GM10847 (cell line): ENCODE results near the gene PTPRN2.

Experiments
- POLR2A ChIP-seq: IDR thresholded peaks from 2 replicates; pipeline ENCODE4 v1.6.1; 2011; ENCODE audit not compliant: insufficient read length; ENCODE audit errors: extremely low read depth

PTPRN2 gene

GRCh38 chr7:158259671-158260418 is 327.8 kb downstream of the PTPRN2 start:
- TF ChIP-seq POLR2A = no peak

GRCh38 chr7:158259141-158259540 is 328.5 kb downstream of the PTPRN2 start:
- no peak for TF ChIP-seq POLR2A

DNA sequence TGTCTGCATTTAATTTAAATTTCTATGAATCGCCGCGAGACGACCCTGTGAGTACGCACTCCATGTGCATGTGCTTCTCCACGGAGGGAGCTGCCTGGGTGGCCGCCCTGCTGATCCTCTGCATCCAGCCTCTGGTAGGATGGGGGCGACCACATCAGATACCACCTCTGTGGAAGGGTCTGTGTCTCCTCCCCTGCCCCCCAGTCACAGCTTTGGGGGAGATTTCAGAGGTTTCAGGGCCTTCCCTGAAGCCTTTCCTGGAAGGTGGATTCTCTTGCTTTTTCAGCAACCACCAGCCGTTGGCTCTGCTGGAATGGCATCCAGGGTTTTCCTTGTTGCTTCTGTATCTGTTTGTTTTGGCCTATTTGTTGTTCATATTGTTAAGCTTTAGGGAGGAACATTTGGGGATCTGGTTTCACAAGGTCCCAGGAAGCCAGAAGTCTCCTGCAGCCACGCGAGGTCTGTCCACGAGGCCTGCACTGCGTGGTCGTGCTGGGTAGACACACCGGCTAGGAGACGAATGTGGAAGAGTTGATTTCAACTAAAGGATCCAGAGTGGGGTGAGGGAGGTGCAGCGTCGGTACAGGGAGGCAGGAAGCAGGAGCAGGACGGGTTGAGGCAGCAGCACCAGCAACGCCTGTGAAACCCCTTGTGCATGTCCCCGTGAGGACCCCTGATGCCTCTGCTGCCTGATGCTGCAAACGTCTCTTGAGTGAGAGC is 329.1 kb downstream of the PTPRN2 start:
- no peak for TF ChIP-seq POLR2A

DNA sequence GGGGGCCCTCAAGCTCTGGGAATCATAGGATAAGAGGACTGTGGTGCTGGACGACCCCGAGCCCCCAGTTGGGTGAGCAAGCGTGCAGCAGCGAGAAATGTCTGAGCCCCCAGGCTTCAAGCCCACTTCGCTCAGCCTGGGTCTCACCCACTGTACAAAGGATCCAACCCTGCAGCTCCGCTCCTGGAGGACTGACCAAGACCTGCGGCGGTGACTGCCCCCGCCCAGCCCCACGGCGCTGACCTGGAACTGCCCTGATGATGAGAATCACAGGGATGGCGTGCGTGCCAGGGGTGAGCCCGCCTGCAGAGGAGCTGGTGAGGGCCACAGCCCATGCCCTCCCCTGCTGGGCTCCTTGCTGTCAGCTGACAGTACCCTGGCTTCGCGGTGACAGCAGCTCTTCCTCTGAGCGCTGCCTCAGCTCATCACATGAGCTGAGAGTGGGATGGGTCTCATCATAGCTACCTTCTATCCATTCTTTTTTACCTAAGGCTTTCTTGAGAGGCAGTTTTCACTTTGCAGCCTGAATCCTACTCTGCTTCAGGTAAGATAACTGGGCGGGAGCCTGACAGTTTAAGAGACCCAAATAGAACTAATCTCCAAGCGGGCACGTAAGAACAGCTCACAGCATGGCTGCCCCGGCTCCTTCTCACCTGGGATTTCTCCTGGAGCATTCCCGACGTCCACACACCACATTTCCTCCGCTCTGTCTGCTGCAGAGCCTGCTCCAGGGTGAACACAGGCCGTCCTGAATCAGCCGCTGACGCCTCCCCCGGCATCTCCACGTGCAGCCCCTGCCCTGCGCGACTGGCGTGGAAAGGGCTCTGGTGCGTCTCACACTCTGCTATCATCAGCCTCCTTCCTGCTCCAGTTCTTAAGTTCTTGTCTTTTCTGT is 329.9 kb downstream of the PTPRN2 start:
- no peak for TF ChIP-seq POLR2A

DNA sequence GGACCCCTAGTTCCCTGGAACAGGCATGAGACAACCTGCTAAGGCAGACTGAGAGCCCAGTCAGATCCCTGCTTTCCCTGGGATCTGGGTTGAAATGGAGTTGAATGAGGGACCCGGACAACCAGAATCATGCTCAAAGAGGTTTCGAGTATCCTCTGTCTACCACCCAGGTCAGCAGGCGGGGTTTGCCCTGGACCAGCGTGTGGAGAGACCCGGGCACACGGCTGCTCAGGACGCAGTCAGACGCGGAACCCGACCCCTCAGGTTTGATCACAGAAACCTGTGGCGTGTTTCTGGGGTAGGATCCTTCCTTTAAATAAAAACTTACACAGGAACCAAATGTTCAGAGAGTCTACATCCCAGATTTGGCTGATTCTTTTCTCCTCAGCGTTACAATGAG is 330.6 kb downstream of the PTPRN2 start:
- no peak for TF ChIP-seq POLR2A

DNA sequence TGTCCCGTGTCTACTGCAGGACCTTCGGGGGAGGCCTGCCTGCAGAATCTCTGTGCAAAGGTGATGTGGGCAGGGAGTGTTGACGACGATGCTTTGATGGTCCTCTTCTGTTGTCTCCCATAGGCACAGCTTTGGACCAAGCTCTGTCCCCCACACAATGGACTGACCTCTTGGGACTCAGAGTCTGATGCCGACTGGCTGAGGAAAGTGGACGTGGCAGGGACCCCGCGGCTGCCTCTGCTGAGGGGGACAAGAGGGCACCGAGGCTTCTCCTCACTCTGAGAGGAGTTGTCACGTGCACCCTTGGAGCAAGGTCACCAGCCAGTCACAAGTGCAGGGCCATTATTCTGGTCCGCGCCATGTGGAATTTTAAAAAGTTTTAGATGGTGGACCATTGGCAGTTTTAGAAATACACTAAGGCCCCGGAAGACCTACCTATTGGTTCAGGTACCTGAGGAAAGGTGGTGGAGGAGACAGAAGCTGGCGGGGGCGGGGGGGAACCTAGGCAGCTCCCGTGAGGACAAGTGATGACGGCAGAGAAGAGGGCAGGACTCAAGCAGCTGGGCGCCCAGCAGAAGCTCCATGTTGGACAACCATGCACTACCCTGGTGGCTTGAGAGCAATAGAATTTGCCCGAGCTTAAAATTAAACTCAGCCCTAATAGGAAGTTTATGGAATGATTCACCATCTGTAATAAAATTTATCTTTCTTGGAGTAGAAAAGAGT is 331.4 kb downstream of the PTPRN2 start:
- TF ChIP-seq POLR2A = no peak

- TF ChIP-seq POLR2A = no peak
These were observed 332.1 kb downstream of the PTPRN2 start for GRCh38 chr7:158255558-158255957.

DNA sequence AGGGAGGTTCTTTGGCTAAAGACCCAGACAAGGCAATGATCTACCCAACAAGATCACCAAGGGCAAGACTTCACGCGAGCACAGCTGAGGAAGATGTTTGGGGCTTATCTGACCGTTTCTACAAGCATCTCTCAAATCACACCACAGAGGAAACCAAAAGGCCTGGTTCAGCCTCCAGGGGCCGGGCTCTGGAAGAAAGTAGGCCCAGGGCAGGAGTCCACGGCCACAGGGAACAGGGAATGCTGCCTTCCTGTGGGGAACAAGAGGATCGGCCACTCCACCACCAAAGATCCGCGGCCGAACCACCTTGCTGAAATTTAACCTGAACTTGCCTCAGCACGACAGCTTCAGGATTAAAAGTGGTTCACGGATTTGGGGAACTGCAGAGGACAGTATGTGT is 332.5 kb downstream of the PTPRN2 start:
- TF ChIP-seq POLR2A = no peak

GRCh38 chr7:158252837-158253669 is 334.6 kb downstream of the PTPRN2 start:
- TF ChIP-seq POLR2A = no peak

DNA sequence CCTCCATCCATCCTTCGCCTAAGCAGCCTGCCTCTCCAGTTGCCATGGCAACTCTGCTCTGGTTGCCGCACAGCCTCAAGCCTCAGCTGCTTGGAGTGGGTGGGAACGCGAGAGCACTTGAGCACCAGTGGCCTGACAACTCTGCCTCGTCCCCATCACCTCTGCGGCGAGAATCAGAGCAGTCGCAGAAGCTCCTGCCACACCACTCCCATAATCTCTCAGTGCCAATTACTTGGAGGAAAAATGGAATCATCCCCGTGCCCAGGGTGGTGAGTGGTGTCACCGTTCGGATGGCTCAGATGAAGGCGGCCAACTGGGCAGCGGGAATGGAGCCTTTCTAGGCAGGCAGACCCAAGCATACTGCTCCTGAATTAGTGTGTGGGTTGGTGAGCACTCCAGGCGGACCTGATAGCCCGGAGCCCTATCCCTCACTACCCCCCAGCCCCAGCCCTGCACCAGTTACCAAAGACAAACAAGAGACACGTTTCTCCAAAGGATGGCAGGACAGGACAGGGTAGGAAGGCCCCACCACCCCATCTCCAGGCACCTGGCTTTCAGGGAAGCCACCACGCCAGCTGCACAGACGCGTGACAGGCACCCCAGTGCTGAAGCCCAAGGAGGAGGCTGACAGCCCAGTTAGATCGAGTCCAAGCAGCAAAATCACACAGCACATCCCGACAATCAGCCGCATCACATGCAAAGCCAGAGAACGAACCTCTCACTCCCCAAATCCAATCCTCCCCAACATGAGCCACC is 335.4 kb downstream of the PTPRN2 start:
- no peak for TF ChIP-seq POLR2A

DNA sequence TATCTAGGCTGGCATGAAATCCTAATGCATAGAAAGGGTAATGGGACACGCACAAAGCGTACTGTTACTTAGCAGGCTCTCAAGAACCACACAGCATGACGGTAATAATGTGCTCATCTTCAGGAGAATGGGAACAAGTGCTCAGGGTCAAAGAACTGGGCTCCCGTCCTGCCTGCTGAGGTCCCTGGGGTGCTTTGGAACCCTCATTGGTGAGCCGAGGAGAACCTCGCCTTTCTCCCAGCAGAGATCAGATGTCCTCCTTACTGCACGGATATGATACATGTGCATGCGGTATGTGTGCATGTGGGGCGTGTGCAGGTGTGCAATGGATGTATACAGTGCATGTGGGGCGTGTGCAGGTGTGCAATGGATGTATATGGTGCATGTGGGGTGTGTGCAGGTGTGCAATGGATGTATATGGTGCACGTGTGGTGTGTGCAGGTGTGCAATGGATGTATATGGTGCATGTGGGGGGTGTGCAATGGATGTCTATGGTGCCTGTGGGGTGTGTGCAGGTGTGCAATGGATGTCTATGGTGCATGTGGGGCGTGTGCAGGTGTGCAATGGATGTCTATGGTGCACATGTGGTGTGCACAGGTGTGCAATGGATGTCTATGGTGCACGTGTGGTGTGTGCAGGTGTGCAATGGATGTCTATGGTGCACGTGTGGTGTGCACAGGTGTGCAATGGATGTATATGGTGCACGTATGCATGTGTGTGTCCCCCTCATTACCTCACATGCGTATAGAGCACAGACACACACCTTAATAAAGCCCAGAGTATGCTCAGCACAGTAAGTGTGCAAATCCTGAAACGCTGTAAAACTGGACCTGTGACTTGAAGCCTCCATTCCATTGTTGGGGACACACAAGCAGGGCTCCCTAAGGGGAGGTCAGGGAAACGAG is 336.3 kb downstream of the PTPRN2 start:
- no peak for TF ChIP-seq POLR2A

DNA sequence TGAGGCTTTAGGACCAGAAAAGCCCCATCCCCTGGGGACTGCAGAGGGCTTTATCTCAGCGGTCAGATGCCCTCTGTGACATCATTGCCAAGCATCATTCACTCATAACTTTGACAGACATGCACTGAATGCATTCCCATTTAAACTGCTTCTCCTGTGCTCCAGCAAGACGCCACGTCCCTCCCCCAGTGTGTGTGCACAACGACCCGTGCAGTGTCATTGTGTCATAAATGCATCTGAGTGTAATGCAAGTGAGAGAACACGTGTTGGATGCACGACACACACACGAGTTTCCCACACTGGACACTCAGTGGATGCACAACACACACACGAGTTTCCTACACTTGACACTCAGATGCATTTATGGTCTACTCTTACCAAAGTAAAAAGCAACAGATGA is 337.9 kb downstream of the PTPRN2 start:
- TF ChIP-seq POLR2A = no peak

DNA sequence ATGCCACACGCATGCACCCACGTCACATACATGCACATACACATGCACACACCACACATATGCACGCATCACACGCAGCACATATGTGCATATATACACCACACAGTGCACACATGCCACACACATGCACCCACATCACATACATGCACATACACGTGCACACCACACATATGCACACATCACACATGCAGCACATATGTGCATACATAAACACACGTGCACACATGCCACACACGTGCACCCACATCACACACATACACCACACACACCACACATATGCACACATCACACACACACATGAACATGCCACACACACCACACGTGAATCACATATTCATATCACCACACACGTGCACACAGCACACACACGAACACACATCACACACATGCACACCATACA is 338.8 kb downstream of the PTPRN2 start:
- TF ChIP-seq POLR2A = no peak
